ELR (cell line): ENCODE results near the gene ZBTB8OS.

Experiments
- DNase-seq: peaks from one replicate; pipeline ENCODE4 v3.0.0-alpha.2; 2015; ENCODE audit warnings: low read depth

Gene ZBTB8OS

DNA sequence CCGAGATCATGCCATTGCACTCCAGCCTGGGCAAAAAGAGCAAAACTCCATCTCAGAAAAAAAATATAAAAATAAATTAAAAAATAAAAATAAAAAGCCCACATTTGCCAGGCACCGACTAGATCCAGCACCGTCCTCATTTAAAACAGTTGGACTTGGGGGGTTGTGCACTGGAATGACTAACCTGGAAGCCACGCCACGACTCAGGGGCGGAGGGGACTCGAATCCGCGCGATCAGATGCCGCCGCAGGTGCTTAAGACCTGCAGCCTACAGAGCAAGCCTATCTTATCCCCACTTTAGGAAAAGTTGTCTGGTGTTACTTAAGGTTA, 38.5 kb downstream of the ZBTB8OS start:
- DNase-seq = no peak

DNA sequence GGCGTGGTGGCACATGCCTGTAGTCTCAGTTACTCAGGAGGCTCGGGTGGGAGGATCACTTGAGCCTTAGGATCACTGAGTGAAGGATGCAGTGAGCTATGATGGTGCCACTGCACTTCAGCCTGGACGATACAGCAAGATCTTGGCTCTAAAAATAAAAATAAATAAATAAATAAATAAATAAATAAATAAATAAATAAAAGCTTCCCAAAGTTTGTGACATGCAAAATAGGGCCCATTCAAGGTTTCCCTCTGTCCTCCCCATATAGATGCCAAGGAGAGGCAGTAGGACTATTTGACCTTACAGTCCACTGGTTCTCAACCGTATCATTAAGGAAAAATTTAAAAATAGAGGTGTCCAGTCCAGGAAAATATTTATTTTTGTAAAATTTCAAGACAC, 41.2 kb downstream of the ZBTB8OS start:
- DNase-seq = no peak

DNA sequence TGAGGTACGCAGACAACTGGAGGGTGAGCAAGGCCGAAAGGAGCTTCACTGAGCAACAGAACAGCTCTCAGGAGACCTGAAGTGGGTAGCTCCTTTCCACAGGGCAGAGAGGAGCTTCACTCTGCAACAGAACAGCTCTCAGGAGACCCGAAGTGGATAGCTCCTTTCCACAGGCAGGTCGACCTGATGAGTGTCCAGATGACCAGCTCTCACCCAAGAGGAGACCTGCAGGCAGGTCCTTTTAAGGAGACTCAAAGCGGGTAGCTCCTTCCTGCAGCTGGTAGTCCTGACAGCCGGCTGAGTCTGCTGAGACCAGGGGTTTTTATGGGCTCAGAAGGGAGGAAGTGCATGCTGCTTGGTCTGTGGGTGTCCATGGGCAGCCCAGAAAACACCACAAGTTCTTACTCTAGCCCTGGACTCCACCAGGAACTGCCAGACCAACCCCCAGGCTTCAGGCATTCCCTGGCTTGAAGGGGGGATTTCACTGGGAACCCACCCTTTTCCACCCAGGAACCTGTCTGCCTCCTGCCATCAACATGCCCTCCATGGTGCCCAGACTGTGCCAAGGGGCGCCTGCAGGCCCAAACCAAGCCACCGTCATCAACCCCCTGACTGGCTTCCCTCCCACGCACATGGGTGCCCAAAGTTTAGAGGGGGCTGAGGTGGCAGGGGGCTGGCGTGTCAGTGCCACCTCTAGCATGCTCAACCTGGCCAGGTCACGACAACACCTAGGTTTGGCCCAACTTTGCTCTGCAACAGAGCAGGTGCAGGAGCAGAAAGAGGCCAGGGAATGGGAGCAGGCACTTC, 43.6 kb downstream of the ZBTB8OS start:
- no peak for DNase-seq

DNA sequence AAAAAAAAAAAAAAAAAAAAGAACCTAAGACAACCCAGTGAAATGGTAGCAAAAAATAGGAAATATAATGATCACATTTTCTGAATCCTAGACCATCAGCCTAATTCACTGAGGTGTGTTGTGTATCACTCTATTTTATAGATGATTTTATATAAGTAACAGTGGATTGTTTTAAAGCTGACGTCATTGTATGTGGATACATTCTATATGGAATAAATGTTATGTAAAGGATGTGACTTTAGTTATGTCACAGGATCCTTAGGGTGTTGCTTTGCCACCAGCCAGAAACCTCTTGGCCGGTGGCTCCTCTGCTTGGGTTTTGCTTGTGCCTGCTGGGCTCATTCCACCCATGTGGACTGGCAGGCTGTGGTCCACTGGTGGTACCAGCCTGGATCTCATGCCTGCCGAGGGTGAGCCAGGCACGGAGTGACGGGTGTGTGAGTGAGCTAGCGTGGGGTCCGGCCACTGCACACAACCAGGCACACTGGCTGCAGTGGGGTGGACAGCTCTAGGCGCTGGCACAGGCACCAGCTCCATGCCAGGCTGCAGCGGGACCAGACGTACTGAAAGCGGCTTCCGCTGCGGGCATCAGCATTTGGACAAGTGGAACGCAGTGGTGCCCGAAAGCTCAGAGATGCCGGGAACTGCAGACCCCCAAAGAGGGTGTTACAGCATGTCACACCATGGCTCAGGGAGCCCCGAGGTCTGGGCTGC, 44.5 kb downstream of the ZBTB8OS start:
- no peak for DNase-seq

DNA sequence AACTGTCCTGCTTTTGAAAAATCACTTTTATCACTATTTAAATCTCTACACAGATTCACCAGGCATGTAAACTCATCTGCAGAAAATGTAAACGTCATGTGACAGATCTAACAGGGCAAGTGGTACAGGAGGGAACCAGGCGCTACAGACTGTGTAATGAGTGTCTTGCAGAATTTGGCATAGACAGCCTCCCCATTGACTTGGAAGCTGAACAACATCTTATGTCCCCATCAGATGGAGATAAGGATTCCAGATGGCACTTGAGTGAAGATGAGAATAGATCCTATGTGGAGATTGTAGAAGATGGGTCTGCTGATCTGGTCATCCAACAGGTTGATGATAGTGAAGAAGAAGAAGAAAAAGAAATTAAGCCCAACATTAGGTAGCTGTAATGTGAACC, 50.3 kb downstream of the ZBTB8OS start:
- no peak for DNase-seq

DNA sequence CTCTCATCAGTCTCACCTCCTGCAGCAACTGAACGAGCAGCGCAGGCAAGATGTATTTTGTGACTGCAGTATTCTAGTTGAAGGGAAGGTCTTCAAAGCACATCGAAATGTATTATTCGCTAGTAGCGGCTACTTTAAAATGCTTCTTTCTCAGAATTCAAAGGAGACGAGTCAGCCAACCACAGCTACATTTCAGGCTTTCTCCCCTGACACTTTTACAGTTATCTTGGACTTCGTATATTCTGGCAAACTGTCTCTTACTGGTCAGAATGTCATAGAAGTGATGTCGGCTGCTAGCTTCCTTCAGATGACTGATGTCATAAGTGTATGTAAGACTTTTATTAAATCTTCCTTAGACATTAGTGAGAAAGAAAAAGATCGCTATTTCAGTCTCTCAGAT, 57.4 kb downstream of the ZBTB8OS start:
- peak; percentile 34 for DNase-seq

DNA sequence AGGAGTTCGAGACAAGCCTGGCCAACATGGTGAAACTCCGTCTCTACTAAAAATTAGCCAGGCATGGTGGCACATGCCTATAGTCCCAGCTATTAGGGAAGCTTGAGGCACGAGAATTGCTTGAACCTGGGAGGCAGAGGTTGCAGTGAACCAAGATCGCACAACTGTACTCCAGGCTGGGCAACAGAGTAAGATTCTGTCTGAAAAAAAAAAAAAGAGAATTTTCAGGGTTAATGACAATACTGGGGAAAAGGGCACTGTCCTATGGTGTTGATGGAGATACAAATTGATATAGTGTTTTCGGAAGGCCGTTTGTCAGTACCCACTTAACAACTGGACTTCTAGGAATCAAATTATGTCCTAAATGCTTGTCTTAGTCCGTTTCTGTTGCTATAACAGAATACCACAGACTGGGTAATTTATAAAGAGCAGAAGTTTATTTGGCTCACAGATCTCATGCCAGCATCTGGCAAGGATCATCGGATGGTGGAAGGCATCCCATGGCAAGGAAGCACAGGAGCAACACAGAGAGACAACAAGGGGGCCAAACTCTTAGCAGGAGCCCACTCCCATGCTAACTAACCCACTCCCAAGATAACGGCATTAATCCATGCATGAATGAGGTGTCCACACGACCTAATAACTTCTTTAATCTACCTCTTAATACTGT, 69.9 kb downstream of the ZBTB8OS start:
- no peak for DNase-seq
